ENCODE data around the gene MYO18B. TPM values are rescaled to one million over a fixed set of nuclear protein-coding genes. Genes with fewer than 3 reads are reported as not detected.

MYO18B gene
- total RNA-seq, 1 experiment from 2014 or later, result not detected

GRCh38 chr22:25970999-25971811 lies 229.2 kb downstream of the MYO18B start:
- H3K27me3 ChIP-seq (ENCODE audit: low read length), result no peaks in the 10 kb centered on the region
- no peaks in the 10 kb centered on the region for H3K4me1 ChIP-seq (ENCODE audit: insufficient read depth, low read length)
- no peaks in the 10 kb centered on the region for H3K9me2 ChIP-seq (replicated peaks; ENCODE audit: low read length)
- H2AFZ ChIP-seq (ENCODE audit: low read length), result no peak overlapping the region
- no peaks in the 10 kb centered on the region for H3K36me3 ChIP-seq (ENCODE audit: low read depth, low read length)
- H3K4me3 ChIP-seq (ENCODE audit: low read length), result no peak overlapping the region
- CTCF ChIA-PET, result no interaction called here
- H4K20me1 ChIP-seq (ENCODE audit: low read length), result no peaks in the 10 kb centered on the region
- no peak overlapping the region for H3K27ac ChIP-seq (ENCODE audit: low read length)
- H3K79me2 ChIP-seq (ENCODE audit: low read length), result no peaks in the 10 kb centered on the region
- POLR2A ChIA-PET (ENCODE audit: unreplicated experiment), result no interaction called here
- DNase-seq, result no peak
- BruUV-seq (replicated peaks), result no TSS peak
- no peak for TF ChIP-seq EZH2 (IDR thresholded peaks at IDR 0.05; ENCODE audit: low read length, unreplicated experiment)
- no peak for TF ChIP-seq CTCF (conservative IDR thresholded peaks at IDR 0.05; ENCODE audit: low read depth, low read length)
- TF ChIP-seq EZH2phosphoT487 (IDR thresholded peaks at IDR 0.05; ENCODE audit: borderline replicate concordance, low read length), result no peak
- H3K9ac ChIP-seq (ENCODE audit: low read length), result no peak overlapping the region
- H3K9me3 ChIP-seq (ENCODE audit: low read length), result no peaks in the 10 kb centered on the region
- ATAC-seq, result no peak
- intact Hi-C loops (cut with micrococcal nuclease), result no loop called here
- no peaks in the 10 kb centered on the region for H3F3A ChIP-seq (ENCODE audit: low read length, unreplicated experiment)
- no peak overlapping the region for H3K4me2 ChIP-seq (ENCODE audit: low read length)

GRCh38 chr22:25972397-25972796 lies 230.4 kb downstream of the MYO18B start:
- Histone ChIP-seq H3K4me2 (ENCODE audit: low read length) (no peak overlapping the region), H2AFZ (ENCODE audit: low read length) (no peak overlapping the region), H3K27ac (ENCODE audit: low read length) (no peak overlapping the region), H3K9me3 (ENCODE audit: low read length) (no peaks in the 10 kb centered on the region), H3K9me2 (replicated peaks; ENCODE audit: low read length) (no peaks in the 10 kb centered on the region), H3K4me1 (ENCODE audit: insufficient read depth, low read length) (no peaks in the 10 kb centered on the region), H4K20me1 (ENCODE audit: low read length) (no peaks in the 10 kb centered on the region), H3K79me2 (ENCODE audit: low read length) (no peaks in the 10 kb centered on the region), H3K4me3 (ENCODE audit: low read length) (no peak overlapping the region), H3K9ac (ENCODE audit: low read length) (no peak overlapping the region), H3F3A (ENCODE audit: low read length, unreplicated experiment) (no peaks in the 10 kb centered on the region), H3K27me3 (ENCODE audit: low read length) (no peaks in the 10 kb centered on the region), H3K36me3 (ENCODE audit: low read depth, low read length) (no peaks in the 10 kb centered on the region)
- ChIA-PET POLR2A (ENCODE audit: unreplicated experiment) (no interaction called here), CTCF (no interaction called here)
- intact Hi-C loops (cut with micrococcal nuclease), result no loop called here
- DNase-seq (no peak), ATAC-seq (no peak)
- TF ChIP-seq EZH2 (IDR thresholded peaks at IDR 0.05; ENCODE audit: low read length, unreplicated experiment), result no peak
- TF ChIP-seq EZH2phosphoT487 (IDR thresholded peaks at IDR 0.05; ENCODE audit: borderline replicate concordance, low read length), result no peak
- TF ChIP-seq CTCF (conservative IDR thresholded peaks at IDR 0.05; ENCODE audit: low read depth, low read length), result no peak
- no TSS peak for BruUV-seq (replicated peaks)

- TF ChIP-seq CTCF (conservative IDR thresholded peaks at IDR 0.05; ENCODE audit: low read depth, low read length), result no peak
- no peak for TF ChIP-seq EZH2 (IDR thresholded peaks at IDR 0.05; ENCODE audit: low read length, unreplicated experiment)
- TF ChIP-seq EZH2phosphoT487 (IDR thresholded peaks at IDR 0.05; ENCODE audit: borderline replicate concordance, low read length), result no peak
Measured at GRCh38 chr22:25976356-25976755, 234.4 kb downstream of the MYO18B start.

More at GRCh38 chr22:25976356-25976755, 234.4 kb downstream of the MYO18B start:
- POLR2A ChIA-PET (ENCODE audit: unreplicated experiment), result no interaction called here
- no peaks in the 10 kb centered on the region for H3K9me2 ChIP-seq (replicated peaks; ENCODE audit: low read length)
- no peaks in the 10 kb centered on the region for H3K27me3 ChIP-seq (ENCODE audit: low read length)
- H3K36me3 ChIP-seq (ENCODE audit: low read depth, low read length), result no peaks in the 10 kb centered on the region
- no TSS peak for BruUV-seq (replicated peaks)
- DNase-seq, result no peak
- no peak overlapping the region for H3K27ac ChIP-seq (ENCODE audit: low read length)
- no peaks in the 10 kb centered on the region for H3K4me1 ChIP-seq (ENCODE audit: insufficient read depth, low read length)
- no peak overlapping the region for H2AFZ ChIP-seq (ENCODE audit: low read length)
- H3K4me2 ChIP-seq (ENCODE audit: low read length), result no peak overlapping the region
- ATAC-seq, result no peak
- H3F3A ChIP-seq (ENCODE audit: low read length, unreplicated experiment), result no peaks in the 10 kb centered on the region
- H4K20me1 ChIP-seq (ENCODE audit: low read length), result no peaks in the 10 kb centered on the region
- intact Hi-C loops (cut with micrococcal nuclease), result no loop called here
- H3K4me3 ChIP-seq (ENCODE audit: low read length), result no peak overlapping the region
- CTCF ChIA-PET, result no interaction called here
- H3K79me2 ChIP-seq (ENCODE audit: low read length), result no peaks in the 10 kb centered on the region
- H3K9ac ChIP-seq (ENCODE audit: low read length), result no peak overlapping the region
- H3K9me3 ChIP-seq (ENCODE audit: low read length), result no peaks in the 10 kb centered on the region

All from PC-3 (cell line).